ENCODE data around the gene CHRDL2.

CHRDL2 gene

GRCh38 chr11:74673693-74674360, 57.4 kb downstream of the CHRDL2 start:
- no peak for TF ChIP-seq SIN3A (IDR thresholded peaks at IDR 0.05; ENCODE audit: borderline replicate concordance, insufficient read depth, low read length)
- no peak for TF ChIP-seq REST (IDR thresholded peaks at IDR 0.05; ENCODE audit: insufficient read depth in 1 of 2, low read depth in 2 of 2, low read length in 2 of 2)
- TF ChIP-seq TAF1 (IDR thresholded peaks at IDR 0.05; ENCODE audit: borderline replicate concordance, insufficient read depth, low read length): no peak
- TF ChIP-seq FOXP2 (optimal IDR thresholded peaks at IDR 0.05; ENCODE audit: borderline replicate concordance, extremely low read depth, extremely low read length, insufficient read depth): no peak
- TF ChIP-seq POLR2AphosphoS5 (IDR thresholded peaks at IDR 0.05; ENCODE audit: low read depth, low read length): no peak

GRCh38 chr11:74672956-74673692, 58.1 kb downstream of the CHRDL2 start:
- TF ChIP-seq REST (IDR thresholded peaks at IDR 0.05; ENCODE audit: insufficient read depth in 1 of 2, low read depth in 2 of 2, low read length in 2 of 2) (0 out of 4 replicates have a peak, but pooled peaks of 1 of the 2 experiments have one; percentile 28), POLR2AphosphoS5 (IDR thresholded peaks at IDR 0.05; ENCODE audit: low read depth, low read length) (0 out of 2 replicates have a peak, but pooled peaks have one; percentile 28), FOXP2 (optimal IDR thresholded peaks at IDR 0.05; ENCODE audit: borderline replicate concordance, extremely low read depth, extremely low read length, insufficient read depth) (peak; percentile 17), SIN3A (IDR thresholded peaks at IDR 0.05; ENCODE audit: borderline replicate concordance, insufficient read depth, low read length) (no peak), TAF1 (IDR thresholded peaks at IDR 0.05; ENCODE audit: borderline replicate concordance, insufficient read depth, low read length) (no peak)

GRCh38 chr11:74672332-74672955, 58.8 kb downstream of the CHRDL2 start:
- TF ChIP-seq FOXP2 (optimal IDR thresholded peaks at IDR 0.05; ENCODE audit: borderline replicate concordance, extremely low read depth, extremely low read length, insufficient read depth) (no peak), TAF1 (IDR thresholded peaks at IDR 0.05; ENCODE audit: borderline replicate concordance, insufficient read depth, low read length) (no peak), POLR2AphosphoS5 (IDR thresholded peaks at IDR 0.05; ENCODE audit: low read depth, low read length) (no peak), REST (IDR thresholded peaks at IDR 0.05; ENCODE audit: insufficient read depth in 1 of 2, low read depth in 2 of 2, low read length in 2 of 2) (no peak), SIN3A (IDR thresholded peaks at IDR 0.05; ENCODE audit: borderline replicate concordance, insufficient read depth, low read length) (no peak)

GRCh38 chr11:74671520-74672196, 59.6 kb downstream of the CHRDL2 start:
- no peak for TF ChIP-seq REST (IDR thresholded peaks at IDR 0.05; ENCODE audit: insufficient read depth in 1 of 2, low read depth in 2 of 2, low read length in 2 of 2)
- TF ChIP-seq FOXP2 (optimal IDR thresholded peaks at IDR 0.05; ENCODE audit: borderline replicate concordance, extremely low read depth, extremely low read length, insufficient read depth): no peak
- TF ChIP-seq SIN3A (IDR thresholded peaks at IDR 0.05; ENCODE audit: borderline replicate concordance, insufficient read depth, low read length): no peak
- TF ChIP-seq POLR2AphosphoS5 (IDR thresholded peaks at IDR 0.05; ENCODE audit: low read depth, low read length): no peak
- no peak for TF ChIP-seq TAF1 (IDR thresholded peaks at IDR 0.05; ENCODE audit: borderline replicate concordance, insufficient read depth, low read length)

Measured in PFSK-1 (cell line).